Skeletal muscle satellite cell (primary cell): ENCODE data around the gene SLC38A11.
"Not testable (repeated sequence)": the region's sequence is repeated elsewhere in the genome, so short reads cannot be mapped to it uniquely, and the experiment has no call there.

Experiments
- H3K27me3 ChIP-seq: 2 replicates; pipeline ENCODE4 v1.7.0; 2013; ENCODE audit warnings: low read length; ENCODE audit not compliant: control insufficient read depth, insufficient read depth
- H3K36me3 ChIP-seq: 2 replicates; pipeline ENCODE4 v1.7.0; 2013; ENCODE audit warnings: mild to moderate bottlenecking, control low read depth, low read length; ENCODE audit not compliant: insufficient read depth
- H3K4me1 ChIP-seq: 2 replicates; pipeline ENCODE4 v1.7.0; 2013; ENCODE audit warnings: low read length; ENCODE audit not compliant: control insufficient read depth, insufficient read depth
- H3K4me2 ChIP-seq: 2 replicates; pipeline ENCODE4 v1.7.0; 2013; ENCODE audit warnings: mild to moderate bottlenecking, low read length
- H3K4me3 ChIP-seq: 2 replicates; pipeline ENCODE4 v1.7.0; 2013; ENCODE audit warnings: low read length
- H3K9ac ChIP-seq: 2 replicates; pipeline ENCODE4 v1.7.0; 2013; ENCODE audit warnings: mild to moderate bottlenecking, low read depth, low read length, moderate library complexity
- H3K9me3 ChIP-seq: replicated peaks from 2 replicates; pipeline ENCODE4 v1.7.0; 2013; ENCODE audit warnings: mild to moderate bottlenecking, control low read depth, low read length

SLC38A11 gene

GRCh38 chr2:164873210-164873908 is 82.0 kb downstream of the SLC38A11 start:
- no peaks in the 10 kb centered on the region for H3K36me3 ChIP-seq
- H3K9ac ChIP-seq, result no peak overlapping the region
- H3K4me3 ChIP-seq, result no peak overlapping the region
- H3K4me1 ChIP-seq, result no peaks in the 10 kb centered on the region
- H3K27me3 ChIP-seq, result no peaks in the 10 kb centered on the region
- no peak overlapping the region for H3K4me2 ChIP-seq
- no peaks in the 10 kb centered on the region for H3K9me3 ChIP-seq

DNA sequence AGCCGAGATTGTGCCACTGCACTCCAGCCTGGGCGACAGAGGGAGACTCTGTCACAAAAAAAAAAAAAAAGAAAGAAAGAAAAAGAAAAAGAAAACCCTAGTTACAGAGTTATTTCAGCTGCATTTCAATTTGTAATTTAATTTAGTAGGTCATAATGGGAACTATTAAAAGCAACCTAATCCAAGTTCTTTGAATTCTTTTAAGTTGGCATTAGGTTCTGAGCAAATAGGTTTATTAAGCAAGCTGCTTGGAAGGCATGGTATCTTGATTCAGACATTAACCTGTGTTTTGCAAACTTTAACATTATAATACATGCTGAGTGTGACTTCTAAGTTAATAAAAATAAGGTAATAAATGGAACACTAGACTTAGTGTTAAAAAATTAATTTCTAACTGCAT is 83.9 kb downstream of the SLC38A11 start:
- Histone ChIP-seq H3K4me1 (no peaks in the 10 kb centered on the region), H3K9ac (no peak overlapping the region), H3K4me3 (no peak overlapping the region), H3K27me3 (no peaks in the 10 kb centered on the region), H3K9me3 (no peaks in the 10 kb centered on the region), H3K36me3 (no peaks in the 10 kb centered on the region), H3K4me2 (no peak overlapping the region)

DNA sequence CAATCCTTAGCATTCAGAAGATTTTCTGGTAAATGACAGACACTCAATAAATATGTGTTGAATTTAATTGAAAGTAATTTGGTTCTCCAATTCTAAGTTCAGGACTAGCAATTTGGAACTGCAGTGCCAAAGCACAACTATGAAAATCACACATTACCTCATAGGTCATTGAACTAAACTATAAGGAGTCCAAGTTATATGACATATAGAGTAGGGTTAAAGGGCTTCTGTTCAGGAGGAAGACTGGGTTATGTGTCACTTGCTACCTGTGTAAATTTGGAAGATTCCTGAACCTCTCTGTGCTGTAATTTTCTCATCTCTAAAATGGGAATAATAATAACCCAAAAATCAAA is 85.9 kb downstream of the SLC38A11 start:
- no peak overlapping the region for H3K9ac ChIP-seq
- H3K27me3 ChIP-seq, result no peaks in the 10 kb centered on the region
- no peak overlapping the region for H3K4me2 ChIP-seq
- H3K4me1 ChIP-seq, result no peaks in the 10 kb centered on the region
- H3K9me3 ChIP-seq, result no peaks in the 10 kb centered on the region
- no peak overlapping the region for H3K4me3 ChIP-seq
- H3K36me3 ChIP-seq, result no peaks in the 10 kb centered on the region

DNA sequence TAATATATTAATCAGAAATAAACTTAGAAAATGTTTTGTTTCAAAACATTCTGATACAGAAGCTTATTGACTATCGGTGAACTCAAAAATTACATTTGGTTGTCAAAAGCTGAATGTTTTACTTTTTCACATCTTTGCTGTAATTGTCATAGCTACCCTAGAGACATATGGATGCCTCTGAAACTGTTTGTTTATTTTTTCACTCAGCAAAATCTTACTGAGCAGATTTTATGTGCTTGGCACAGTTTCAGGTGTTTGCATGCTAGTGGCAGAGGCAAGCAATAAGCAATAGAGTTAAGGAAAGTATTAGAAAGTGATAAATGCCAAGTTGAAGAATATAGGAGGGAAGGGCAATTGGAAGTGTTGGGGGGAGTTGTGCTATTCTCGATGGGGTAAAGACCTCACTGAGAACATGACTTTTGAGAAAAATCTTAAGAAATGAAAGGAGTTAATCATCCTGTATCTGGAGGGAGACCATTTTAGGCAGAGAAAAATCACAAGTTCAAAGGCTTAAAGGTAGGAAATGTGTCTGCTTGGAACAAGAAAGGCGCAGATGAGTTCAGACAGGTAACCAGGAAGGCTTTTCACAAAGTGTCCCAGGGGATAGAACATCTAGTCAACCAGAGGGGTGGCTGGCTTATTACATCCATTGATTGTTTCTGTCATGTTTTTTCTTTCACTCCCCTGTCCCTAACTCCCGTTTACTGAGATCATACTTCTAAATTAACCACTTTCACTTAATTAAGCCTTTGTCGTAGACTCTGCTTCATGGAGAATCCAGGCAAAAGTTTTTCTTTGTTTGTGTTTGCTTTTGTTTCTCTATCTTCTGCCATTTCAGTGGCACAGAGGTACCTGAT is 86.5 kb downstream of the SLC38A11 start:
- no peak overlapping the region for H3K4me2 ChIP-seq
- no peaks in the 10 kb centered on the region for H3K9me3 ChIP-seq
- no peaks in the 10 kb centered on the region for H3K36me3 ChIP-seq
- H3K9ac ChIP-seq, result no peak overlapping the region
- H3K4me1 ChIP-seq, result no peaks in the 10 kb centered on the region
- H3K4me3 ChIP-seq, result no peak overlapping the region
- no peaks in the 10 kb centered on the region for H3K27me3 ChIP-seq

DNA sequence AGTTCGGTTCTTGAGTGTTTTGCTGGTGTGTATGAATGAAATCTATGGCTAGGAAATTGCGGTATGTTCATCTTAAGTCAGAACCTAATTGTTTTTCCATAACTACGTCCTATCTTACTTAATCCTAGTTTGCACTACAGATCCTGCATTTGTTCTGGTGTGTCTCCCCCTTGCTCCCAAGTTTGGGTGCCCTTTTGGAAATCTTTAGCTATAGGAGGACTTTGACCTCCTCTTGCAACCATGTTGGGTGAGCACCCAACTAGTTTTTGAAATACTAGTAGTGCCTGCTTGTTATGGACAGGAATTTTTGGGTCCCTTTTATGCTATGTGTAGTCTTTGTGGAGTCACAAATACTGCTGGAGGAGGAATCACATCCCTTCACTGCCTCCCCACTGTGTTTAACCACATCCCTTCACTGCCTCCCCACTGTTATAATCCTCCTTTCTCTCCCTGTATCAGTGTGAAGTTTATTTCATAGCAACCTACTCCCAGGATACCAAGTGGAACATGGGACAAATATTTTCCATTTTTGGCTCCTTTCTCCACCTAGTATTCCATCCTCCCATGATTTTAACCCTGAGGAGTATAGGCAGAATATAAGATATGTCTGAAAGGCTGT is 87.4 kb downstream of the SLC38A11 start:
- H3K27me3 ChIP-seq, result no peaks in the 10 kb centered on the region
- no peak overlapping the region for H3K4me2 ChIP-seq
- no peaks in the 10 kb centered on the region for H3K9me3 ChIP-seq
- no peaks in the 10 kb centered on the region for H3K36me3 ChIP-seq
- no peak overlapping the region for H3K4me3 ChIP-seq
- H3K9ac ChIP-seq, result no peak overlapping the region
- H3K4me1 ChIP-seq, result no peaks in the 10 kb centered on the region

GRCh38 chr2:164866381-164866780 is 88.9 kb downstream of the SLC38A11 start:
- not testable (repeated sequence) for H3K4me2 ChIP-seq, H3K4me3 ChIP-seq, H3K9ac ChIP-seq, H3K9me3 ChIP-seq, H3K36me3 ChIP-seq, H3K27me3 ChIP-seq, H3K4me1 ChIP-seq

DNA sequence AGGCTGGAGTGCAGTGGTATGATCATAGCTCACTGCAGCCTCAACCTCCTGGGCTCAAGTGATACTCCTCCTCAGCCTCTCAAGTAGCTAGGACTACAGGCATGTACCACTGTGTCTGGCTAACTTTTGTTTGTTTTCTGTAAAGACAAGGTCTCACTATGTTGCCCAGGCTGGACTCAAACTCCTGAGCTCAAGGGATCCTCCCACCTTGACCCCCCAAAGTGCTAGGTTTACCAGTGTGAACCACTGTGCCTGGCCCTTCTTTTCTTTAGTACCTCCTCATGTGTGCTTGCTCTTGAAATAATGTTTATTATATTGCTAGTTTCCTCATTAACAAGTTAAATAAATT is 94.7 kb downstream of the SLC38A11 start:
- no peak overlapping the region for H3K4me3 ChIP-seq
- H3K27me3 ChIP-seq, result no peaks in the 10 kb centered on the region
- no peak overlapping the region for H3K9ac ChIP-seq
- H3K4me2 ChIP-seq, result no peak overlapping the region
- no peaks in the 10 kb centered on the region for H3K4me1 ChIP-seq
- H3K9me3 ChIP-seq, result no peaks in the 10 kb centered on the region
- H3K36me3 ChIP-seq, result no peaks in the 10 kb centered on the region

GRCh38 chr2:164859906-164860693 is 95.2 kb downstream of the SLC38A11 start:
- not testable (repeated sequence) for H3K4me3 ChIP-seq, H3K9ac ChIP-seq, H3K4me1 ChIP-seq, H3K27me3 ChIP-seq, H3K9me3 ChIP-seq, H3K4me2 ChIP-seq, H3K36me3 ChIP-seq

- Histone ChIP-seq H3K27me3 (no peaks in the 10 kb centered on the region), H3K36me3 (no peaks in the 10 kb centered on the region), H3K4me1 (no peaks in the 10 kb centered on the region), H3K4me3 (no peak overlapping the region), H3K9me3 (no peaks in the 10 kb centered on the region), H3K9ac (no peak overlapping the region), H3K4me2 (no peak overlapping the region)
Observed at GRCh38 chr2:164859251-164859818, 96.0 kb downstream of the SLC38A11 start.

DNA sequence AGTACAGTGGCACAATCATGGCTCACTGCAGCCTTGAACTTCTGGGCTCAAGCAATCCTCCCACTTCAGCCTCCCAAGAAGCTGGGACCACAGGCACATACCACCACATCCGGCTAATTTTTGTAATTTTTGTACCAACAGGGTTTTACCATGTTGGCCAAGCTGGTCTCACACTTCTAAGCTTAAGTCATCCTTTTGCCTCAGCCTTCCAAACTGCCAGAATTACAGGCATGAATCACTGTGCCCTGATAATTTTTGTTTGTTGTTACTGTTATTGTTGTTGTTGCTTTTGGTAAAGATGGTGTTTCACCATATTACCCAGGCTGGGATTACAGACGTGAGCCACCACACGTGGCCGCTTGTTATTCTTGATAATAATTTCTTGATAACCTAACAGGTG is 103.2 kb downstream of the SLC38A11 start:
- H3K36me3 ChIP-seq, result no peaks in the 10 kb centered on the region
- no peak overlapping the region for H3K4me2 ChIP-seq
- H3K9ac ChIP-seq, result no peak overlapping the region
- no peaks in the 10 kb centered on the region for H3K27me3 ChIP-seq
- no peaks in the 10 kb centered on the region for H3K9me3 ChIP-seq
- H3K4me3 ChIP-seq, result no peak overlapping the region
- H3K4me1 ChIP-seq, result no peaks in the 10 kb centered on the region

DNA sequence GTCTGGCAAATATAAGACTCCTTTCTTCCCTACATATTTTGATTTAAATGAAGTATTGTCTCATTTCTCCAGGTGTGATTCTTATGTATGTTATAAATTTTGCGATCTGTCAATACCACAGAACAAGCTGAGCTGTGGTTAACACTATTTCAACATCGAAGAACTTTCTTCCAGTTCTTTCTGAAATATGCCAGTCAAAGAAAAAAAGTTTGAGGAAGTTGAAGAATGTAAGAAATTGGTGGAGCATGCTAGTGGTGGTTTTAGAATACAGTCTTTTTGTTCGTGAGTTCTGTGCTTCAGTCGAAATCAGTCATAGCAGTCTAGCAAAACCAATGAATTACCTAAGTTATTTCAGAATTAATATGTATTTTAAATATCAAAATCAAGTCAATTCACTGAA is 105.1 kb downstream of the SLC38A11 start:
- no peaks in the 10 kb centered on the region for H3K9me3 ChIP-seq
- H3K27me3 ChIP-seq, result no peaks in the 10 kb centered on the region
- H3K4me1 ChIP-seq, result no peaks in the 10 kb centered on the region
- H3K36me3 ChIP-seq, result no peaks in the 10 kb centered on the region
- no peak overlapping the region for H3K4me3 ChIP-seq
- no peak overlapping the region for H3K9ac ChIP-seq
- H3K4me2 ChIP-seq, result no peak overlapping the region
